Gastrocnemius medialis (tissue), 4 donors: ENCODE results near the gene RABGAP1L.

Source experiments
- POLR2A ChIP-seq, 2 donors: fragments of 450-650 bp; IDR thresholded peaks; one replicate each; pipeline ENCODE4 v1.6.1; 2017; ENCODE audit warnings: antibody characterized with exemption in 2 of 2, mild to moderate bottlenecking in 2 of 2, moderate library complexity in 2 of 2
- TF ChIP-seq, protein P1 (sequence below), 5 experiments: fragments of 450-650 bp in 3 of 5; fragments of 200-600 bp in 2 of 5; sonication (generic) in 2 of 5; IDR thresholded peaks in 4 of 5; conservative IDR thresholded peaks in 1 of 5; 1 replicate in 4 of 5; 2 replicates in 1 of 5; pipeline ENCODE4 v1.5.1; 2016 to 2019; ENCODE audit warnings: antibody characterized with exemption in 5 of 5, mild to moderate bottlenecking in 3 of 5, moderate library complexity in 3 of 5

DNA sequence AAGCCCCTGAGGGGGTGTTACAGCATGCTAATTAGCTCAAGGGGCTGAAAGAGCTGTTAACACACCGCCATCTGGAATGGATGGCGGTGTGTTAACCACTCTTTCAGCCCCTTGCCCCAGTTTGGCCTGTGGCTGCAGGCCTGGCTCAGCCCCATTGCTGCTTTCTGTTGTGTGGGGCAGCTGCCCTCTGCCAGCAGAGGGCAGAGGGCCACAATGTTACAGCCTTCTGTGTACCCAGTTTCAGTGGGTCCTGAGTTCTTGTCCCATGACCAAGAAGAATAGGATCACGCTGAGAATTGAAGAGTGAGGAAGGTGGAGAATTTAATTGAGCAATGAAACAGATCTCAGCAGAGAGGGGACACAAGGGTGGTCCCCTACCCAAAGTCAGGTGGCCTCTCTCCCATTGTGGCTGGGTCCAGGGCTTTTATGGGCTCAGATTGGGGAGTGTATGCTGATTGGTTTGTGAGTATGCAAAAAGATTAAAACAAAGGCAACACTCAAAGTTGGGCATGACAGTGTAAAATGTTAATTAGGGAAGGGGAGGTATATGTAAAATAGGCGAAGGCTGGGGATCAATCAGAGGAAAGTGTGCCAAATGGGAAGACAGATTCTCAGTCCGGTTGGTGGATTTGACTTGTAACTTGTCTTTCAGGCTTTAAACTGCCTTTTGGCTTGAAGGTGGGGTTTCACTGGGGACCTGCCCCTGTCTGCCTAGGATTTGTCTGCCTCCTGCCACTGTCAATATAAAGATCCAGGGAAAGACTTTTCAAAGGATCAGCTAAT is 142.2 kb downstream of the RABGAP1L start:
- TF ChIP-seq, protein P1, sequence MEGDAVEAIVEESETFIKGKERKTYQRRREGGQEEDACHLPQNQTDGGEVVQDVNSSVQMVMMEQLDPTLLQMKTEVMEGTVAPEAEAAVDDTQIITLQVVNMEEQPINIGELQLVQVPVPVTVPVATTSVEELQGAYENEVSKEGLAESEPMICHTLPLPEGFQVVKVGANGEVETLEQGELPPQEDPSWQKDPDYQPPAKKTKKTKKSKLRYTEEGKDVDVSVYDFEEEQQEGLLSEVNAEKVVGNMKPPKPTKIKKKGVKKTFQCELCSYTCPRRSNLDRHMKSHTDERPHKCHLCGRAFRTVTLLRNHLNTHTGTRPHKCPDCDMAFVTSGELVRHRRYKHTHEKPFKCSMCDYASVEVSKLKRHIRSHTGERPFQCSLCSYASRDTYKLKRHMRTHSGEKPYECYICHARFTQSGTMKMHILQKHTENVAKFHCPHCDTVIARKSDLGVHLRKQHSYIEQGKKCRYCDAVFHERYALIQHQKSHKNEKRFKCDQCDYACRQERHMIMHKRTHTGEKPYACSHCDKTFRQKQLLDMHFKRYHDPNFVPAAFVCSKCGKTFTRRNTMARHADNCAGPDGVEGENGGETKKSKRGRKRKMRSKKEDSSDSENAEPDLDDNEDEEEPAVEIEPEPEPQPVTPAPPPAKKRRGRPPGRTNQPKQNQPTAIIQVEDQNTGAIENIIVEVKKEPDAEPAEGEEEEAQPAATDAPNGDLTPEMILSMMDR (IDR thresholded peaks at IDR 0.05 in 4 of 5, conservative IDR thresholded peaks at IDR 0.05 in 1 of 5) = no peak
- no peak for TF ChIP-seq POLR2A (IDR thresholded peaks at IDR 0.05)
